GM12801 (cell line): ENCODE data around the gene HIBADH.

Experiments used
- TF ChIP-seq, protein P1 (sequence below): IDR thresholded peaks from one replicate; pipeline ENCODE4 v1.5.1; 2011; ENCODE audit warnings: control low read depth; ENCODE audit not compliant: insufficient read length; ENCODE audit errors: extremely low read depth

HIBADH gene

DNA sequence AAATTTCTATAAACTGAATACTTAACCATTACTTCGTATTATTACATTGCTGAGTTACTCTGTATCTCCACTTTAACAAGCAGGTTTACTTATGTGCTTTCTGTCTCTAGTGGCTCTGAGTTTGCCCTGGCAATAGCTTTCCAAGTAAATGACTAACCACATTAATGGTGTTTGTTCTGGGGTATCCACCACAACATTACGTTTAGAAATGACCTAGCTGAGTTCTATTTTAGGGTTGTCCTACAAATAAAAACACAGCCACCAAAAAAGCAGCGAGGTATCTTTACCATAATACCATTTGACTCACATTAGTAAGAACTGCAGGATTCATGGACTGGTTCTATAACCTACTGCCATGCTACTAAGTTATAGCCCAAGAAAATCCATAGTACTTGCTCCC, 83.1 kb downstream of the HIBADH start:
- TF ChIP-seq, protein P1, sequence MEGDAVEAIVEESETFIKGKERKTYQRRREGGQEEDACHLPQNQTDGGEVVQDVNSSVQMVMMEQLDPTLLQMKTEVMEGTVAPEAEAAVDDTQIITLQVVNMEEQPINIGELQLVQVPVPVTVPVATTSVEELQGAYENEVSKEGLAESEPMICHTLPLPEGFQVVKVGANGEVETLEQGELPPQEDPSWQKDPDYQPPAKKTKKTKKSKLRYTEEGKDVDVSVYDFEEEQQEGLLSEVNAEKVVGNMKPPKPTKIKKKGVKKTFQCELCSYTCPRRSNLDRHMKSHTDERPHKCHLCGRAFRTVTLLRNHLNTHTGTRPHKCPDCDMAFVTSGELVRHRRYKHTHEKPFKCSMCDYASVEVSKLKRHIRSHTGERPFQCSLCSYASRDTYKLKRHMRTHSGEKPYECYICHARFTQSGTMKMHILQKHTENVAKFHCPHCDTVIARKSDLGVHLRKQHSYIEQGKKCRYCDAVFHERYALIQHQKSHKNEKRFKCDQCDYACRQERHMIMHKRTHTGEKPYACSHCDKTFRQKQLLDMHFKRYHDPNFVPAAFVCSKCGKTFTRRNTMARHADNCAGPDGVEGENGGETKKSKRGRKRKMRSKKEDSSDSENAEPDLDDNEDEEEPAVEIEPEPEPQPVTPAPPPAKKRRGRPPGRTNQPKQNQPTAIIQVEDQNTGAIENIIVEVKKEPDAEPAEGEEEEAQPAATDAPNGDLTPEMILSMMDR: no peak

DNA sequence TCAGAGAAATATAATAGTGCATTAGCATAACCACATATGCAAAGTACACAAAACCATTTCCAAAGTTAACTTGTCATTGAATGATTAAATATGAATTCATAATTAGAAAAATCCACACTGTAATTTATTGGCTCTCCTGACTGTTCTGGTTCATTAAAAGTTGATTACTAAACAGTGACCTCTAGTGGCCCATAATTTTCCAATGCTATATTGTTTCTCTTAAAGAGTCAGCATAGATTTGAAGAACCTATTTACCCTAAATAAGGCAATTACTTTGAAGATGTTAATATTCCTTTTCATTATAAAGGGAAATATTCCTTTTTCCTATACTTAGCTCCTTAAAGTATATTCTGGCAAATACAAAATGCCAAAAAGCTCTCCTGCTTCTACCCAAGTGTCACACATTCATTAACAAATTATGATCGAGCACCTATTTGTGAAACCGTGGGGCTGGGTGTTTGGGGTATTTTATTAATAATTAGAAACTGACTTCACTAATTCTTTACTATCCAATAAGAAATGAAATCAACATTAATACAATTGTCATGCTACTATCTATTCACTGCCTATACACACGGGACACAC, 86.2 kb downstream of the HIBADH start:
- TF ChIP-seq, protein P1: no peak

DNA sequence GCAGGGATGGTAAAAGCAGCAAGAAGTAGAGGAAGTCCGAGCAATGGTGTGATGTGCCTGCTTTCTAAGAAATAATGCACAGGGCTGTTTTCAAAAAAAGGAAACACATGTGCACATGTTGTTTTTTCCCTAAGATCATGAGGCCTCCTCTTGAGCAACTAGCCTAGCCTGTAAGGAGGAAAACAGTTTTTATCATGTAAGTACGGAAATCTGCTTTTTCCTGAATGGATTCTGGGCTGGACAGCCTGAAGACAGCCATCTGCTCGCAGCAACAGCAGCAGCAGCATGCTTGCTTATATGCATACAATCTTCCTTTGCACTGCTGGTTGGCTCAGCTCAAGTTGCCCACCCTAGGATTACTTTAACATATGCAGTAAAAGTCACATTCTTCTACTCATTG, 87.1 kb downstream of the HIBADH start:
- TF ChIP-seq, protein P1: no peak

DNA sequence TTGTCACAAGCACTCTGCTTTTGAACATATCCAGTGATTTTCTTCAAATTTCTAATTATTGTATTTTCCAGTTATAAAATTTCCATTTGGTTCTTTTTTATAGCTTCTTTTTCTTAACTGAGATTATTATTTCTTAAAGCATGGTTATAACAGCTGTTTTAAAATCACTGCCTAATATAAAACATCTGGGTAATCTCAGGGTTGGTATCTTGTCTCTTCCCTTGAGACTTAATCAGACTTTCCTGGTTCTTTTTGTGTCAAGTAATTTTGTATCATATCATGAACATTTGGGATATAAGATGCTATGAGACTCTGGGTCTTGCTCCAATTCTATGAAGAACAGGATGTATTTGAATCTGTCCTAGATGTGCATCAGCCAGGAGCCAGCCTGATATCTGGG, 93.6 kb downstream of the HIBADH start:
- TF ChIP-seq, protein P1: no peak

DNA sequence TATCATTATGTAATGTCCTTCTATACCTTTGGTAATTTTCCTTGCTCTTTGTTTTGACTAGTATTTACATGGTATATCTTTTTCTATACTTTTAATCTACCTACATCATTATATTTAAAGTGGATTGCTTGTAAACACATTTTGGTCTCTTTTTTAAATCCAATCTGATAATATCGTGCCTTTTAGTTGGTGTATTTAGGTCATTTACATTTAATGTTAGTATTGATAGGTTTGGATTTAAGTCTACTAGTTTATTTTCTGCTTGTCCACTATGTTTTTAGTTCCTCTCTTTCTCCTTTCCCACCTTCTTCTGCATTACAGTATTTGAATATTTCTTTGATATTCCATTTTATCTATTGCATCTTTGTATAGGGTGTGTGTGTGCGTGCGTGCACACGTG, 95.4 kb downstream of the HIBADH start:
- TF ChIP-seq, protein P1: no peak

DNA sequence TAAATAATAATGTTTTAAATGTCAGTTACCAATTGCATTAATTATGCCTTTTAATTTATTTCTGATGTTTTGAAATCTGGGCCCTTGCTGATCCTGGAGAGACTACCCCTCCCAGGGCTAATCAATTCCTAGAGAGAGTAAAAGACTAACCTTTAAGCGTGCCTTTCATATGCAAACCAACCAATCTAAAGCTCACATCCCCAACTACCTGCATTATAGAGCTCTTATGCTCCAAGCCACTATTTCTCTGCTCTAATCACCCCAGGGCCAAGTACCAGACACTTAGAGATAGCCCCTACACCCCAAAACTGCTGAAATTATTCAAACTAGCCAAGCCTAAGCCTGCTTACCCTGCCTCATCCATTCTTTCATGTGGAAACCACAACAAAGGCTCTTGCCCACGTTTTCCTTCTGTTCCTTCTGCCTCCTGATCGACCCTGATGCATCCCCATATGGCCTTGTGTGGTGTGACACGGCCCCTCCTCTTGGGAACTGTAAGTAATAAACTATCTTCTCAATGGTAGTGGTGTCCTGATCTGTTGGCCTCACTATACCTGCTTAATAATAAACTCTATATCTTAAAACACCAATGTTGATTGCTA, 97.7 kb downstream of the HIBADH start:
- TF ChIP-seq, protein P1: no peak

DNA sequence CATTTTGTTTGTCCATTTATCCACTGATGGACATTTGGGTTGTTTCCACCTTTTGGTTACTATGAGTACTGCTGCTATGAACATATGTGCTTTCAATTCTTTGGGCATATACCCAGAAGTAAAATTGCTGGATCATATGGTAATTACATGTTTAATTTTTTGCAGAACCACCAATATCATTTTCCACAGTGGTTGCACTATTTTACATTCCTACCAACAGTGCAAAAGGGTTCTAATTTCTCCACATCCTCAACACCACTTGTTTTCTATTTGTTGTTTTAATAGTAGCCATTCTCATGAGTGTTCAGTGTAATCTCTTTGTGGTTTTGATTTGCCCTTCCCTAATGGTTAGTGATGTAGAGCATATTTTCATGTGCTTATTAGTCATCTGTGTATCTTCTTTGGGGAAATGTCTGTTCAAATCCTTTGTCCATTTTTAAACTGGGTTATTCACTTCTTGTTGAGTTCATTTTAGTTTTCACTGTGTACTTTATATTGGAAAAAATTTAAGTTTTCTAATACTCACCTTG, 101.9 kb downstream of the HIBADH start:
- TF ChIP-seq, protein P1: no peak
